ENCODE measurements around the gene C8G.

The C8G gene

GRCh38 chr9:136944519-136945332 lies at the start of gene C8G, which contains the start of gene FBXW5:
Gene C8G, plus strand, starts transcription at chr9:136945243. Its CDS starts 78 bp downstream, at chr9:136945321.
Gene FBXW5, minus strand, starts transcription at chr9:136944738. Its CDS starts 655 bp downstream, at chr9:136944083.
- DNase-seq: peak; percentile 70

- no peak for DNase-seq
Measured at GRCh38 chr9:136896027-136896426, 49.0 kb upstream of the C8G start.

GRCh38 chr9:136898483-136899100 lies 46.5 kb upstream of the C8G start:
- DNase-seq: no peak

- no peak for DNase-seq
Measured at GRCh38 chr9:136899196-136899595, 45.8 kb upstream of the C8G start.

- no peak for DNase-seq
Measured at GRCh38 chr9:136900556-136900955, 44.5 kb upstream of the C8G start.

GRCh38 chr9:136900988-136901515 lies 44.0 kb upstream of the C8G start:
- DNase-seq: no peak

GRCh38 chr9:136901516-136902258 lies 43.4 kb upstream of the C8G start:
- DNase-seq: no peak

GRCh38 chr9:136902259-136902821 lies 42.7 kb upstream of the C8G start:
- DNase-seq: no peak

GRCh38 chr9:136903041-136903554 lies 41.9 kb upstream of the C8G start:
- DNase-seq: no peak

- DNase-seq: no peak
Measured at GRCh38 chr9:136906266-136906665, 38.8 kb upstream of the C8G start.

GRCh38 chr9:136907011-136907914 lies 37.8 kb upstream of the C8G start:
- DNase-seq: no peak

- DNase-seq: no peak
Measured at GRCh38 chr9:136910197-136910900, 34.7 kb upstream of the C8G start.

- no peak for DNase-seq
Measured at GRCh38 chr9:136910901-136911245, 34.2 kb upstream of the C8G start.

GRCh38 chr9:136913701-136914438 lies 31.2 kb upstream of the C8G start:
- no peak for DNase-seq

- no peak for DNase-seq
Measured at GRCh38 chr9:136915632-136916329, 29.3 kb upstream of the C8G start.

GRCh38 chr9:136916330-136917184 lies 28.5 kb upstream of the C8G start:
- no peak for DNase-seq

- DNase-seq: no peak
Measured at GRCh38 chr9:136917902-136918301, 27.1 kb upstream of the C8G start.

- no peak for DNase-seq
Measured at GRCh38 chr9:136920069-136920468, 25.0 kb upstream of the C8G start.

- no peak for DNase-seq
Measured at GRCh38 chr9:136920734-136921231, 24.3 kb upstream of the C8G start.
